HEK293 (cell line): ENCODE results near the gene BICD1.

Source experiments
- AEBP2 ChIP-seq: fragments of 450-650 bp; formaldehyde crosslinking; IDR thresholded peaks from 2 replicates; pipeline ENCODE4 v1.5.1; 2016; ENCODE audit warnings: missing biosample characterization, missing genetic modification characterization, borderline replicate concordance
- GLIS2 ChIP-seq: fragments of 450-650 bp; formaldehyde crosslinking; IDR thresholded peaks from 2 replicates; pipeline ENCODE4 v1.5.1; 2016; ENCODE audit warnings: missing biosample characterization, missing genetic modification characterization
- KLF8 ChIP-seq: fragments of 450-650 bp; formaldehyde crosslinking; IDR thresholded peaks from 2 replicates; pipeline ENCODE4 v1.5.1; 2016; ENCODE audit warnings: missing biosample characterization, missing genetic modification characterization
- MZF1 ChIP-seq: fragments of 450-650 bp; formaldehyde crosslinking; IDR thresholded peaks from 2 replicates; pipeline ENCODE4 v1.5.1; 2017; ENCODE audit warnings: missing biosample characterization, missing genetic modification characterization, borderline replicate concordance
- SALL2 ChIP-seq: fragments of 450-650 bp; formaldehyde crosslinking; IDR thresholded peaks from 2 replicates; pipeline ENCODE4 v1.5.0; 2017; ENCODE audit warnings: missing biosample characterization, mild to moderate bottlenecking, missing genetic modification characterization, borderline replicate concordance
- SCRT2 ChIP-seq: fragments of 450-650 bp; formaldehyde crosslinking; IDR thresholded peaks from 2 replicates; pipeline ENCODE4 v1.5.1; 2016; ENCODE audit warnings: missing biosample characterization, missing genetic modification characterization
- YY2 ChIP-seq: fragments of 450-650 bp; formaldehyde crosslinking; IDR thresholded peaks from 2 replicates; pipeline ENCODE4 v1.5.1; 2016; ENCODE audit warnings: missing biosample characterization, missing genetic modification characterization
- ZNF10 ChIP-seq: fragments of 450-650 bp; formaldehyde crosslinking; IDR thresholded peaks from 2 replicates; pipeline ENCODE4 v1.5.1; 2017; ENCODE audit warnings: missing biosample characterization, missing genetic modification characterization
- ZNF311 ChIP-seq: fragments of 450-650 bp; formaldehyde crosslinking; IDR thresholded peaks from 2 replicates; pipeline ENCODE4 v1.5.1; 2017; ENCODE audit warnings: missing biosample characterization, missing genetic modification characterization, borderline replicate concordance
- ZNF324 ChIP-seq: fragments of 450-650 bp; formaldehyde crosslinking; IDR thresholded peaks from 2 replicates; pipeline ENCODE4 v1.5.1; 2016; ENCODE audit warnings: missing biosample characterization, missing genetic modification characterization
- ZNF423 ChIP-seq: fragments of 450-650 bp; formaldehyde crosslinking; IDR thresholded peaks from 2 replicates; pipeline ENCODE4 v1.5.1; 2016; ENCODE audit warnings: missing biosample characterization, missing genetic modification characterization
- ZNF513 ChIP-seq: fragments of 450-650 bp; IDR thresholded peaks from 2 replicates; pipeline ENCODE4 v1.5.1; 2018; ENCODE audit warnings: missing biosample characterization, missing genetic modification characterization
- ZNF529 ChIP-seq: fragments of 450-650 bp; formaldehyde crosslinking; IDR thresholded peaks from 2 replicates; pipeline ENCODE4 v1.5.1; 2017; ENCODE audit warnings: missing genetic modification characterization, missing biosample characterization; ENCODE audit not compliant: insufficient replicate concordance
- ZNF544 ChIP-seq: fragments of 450-650 bp; formaldehyde crosslinking; IDR thresholded peaks from 2 replicates; pipeline ENCODE4 v1.5.0; 2017; ENCODE audit warnings: missing biosample characterization, missing genetic modification characterization
- ZNF555 ChIP-seq: fragments of 450-650 bp; formaldehyde crosslinking; conservative IDR thresholded peaks from 2 replicates; pipeline ENCODE4 v1.5.1; 2017; ENCODE audit warnings: missing biosample characterization, mild to moderate bottlenecking, missing genetic modification characterization, inconsistent platforms
- ZNF610 ChIP-seq: fragments of 450-650 bp; formaldehyde crosslinking; IDR thresholded peaks from 2 replicates; pipeline ENCODE4 v1.5.1; 2016; ENCODE audit warnings: missing biosample characterization, missing genetic modification characterization, borderline replicate concordance
- ZNF791 ChIP-seq: fragments of 450-650 bp; formaldehyde crosslinking; IDR thresholded peaks from 2 replicates; pipeline ENCODE4 v1.5.1; 2016; ENCODE audit warnings: missing biosample characterization, missing genetic modification characterization
- TF ChIP-seq, protein P1 (sequence below): fragments of 450-650 bp; formaldehyde crosslinking; IDR thresholded peaks from 2 replicates; pipeline ENCODE4 v1.5.1; 2016; ENCODE audit warnings: missing biosample characterization, missing genetic modification characterization
- TF ChIP-seq, protein P2 (sequence below): fragments of 450-650 bp; formaldehyde crosslinking; IDR thresholded peaks from 2 replicates; pipeline ENCODE4 v1.5.1; 2016; ENCODE audit warnings: missing biosample characterization, missing genetic modification characterization
- TF ChIP-seq, protein P3 (sequence below): fragments of 450-650 bp; formaldehyde crosslinking; IDR thresholded peaks from 2 replicates; pipeline ENCODE4 v1.5.1; 2016; ENCODE audit warnings: missing biosample characterization, missing genetic modification characterization, borderline replicate concordance
- TF ChIP-seq, protein P4 (sequence below): fragments of 450-650 bp; formaldehyde crosslinking; IDR thresholded peaks from 2 replicates; pipeline ENCODE4 v1.5.1; 2016; ENCODE audit warnings: missing biosample characterization, missing genetic modification characterization

BICD1 gene

GRCh38 chr12:32399370-32400113 is 292.9 kb downstream of the BICD1 start, which contains the start of gene FGD4 (continued):
- TF ChIP-seq, protein P1, sequence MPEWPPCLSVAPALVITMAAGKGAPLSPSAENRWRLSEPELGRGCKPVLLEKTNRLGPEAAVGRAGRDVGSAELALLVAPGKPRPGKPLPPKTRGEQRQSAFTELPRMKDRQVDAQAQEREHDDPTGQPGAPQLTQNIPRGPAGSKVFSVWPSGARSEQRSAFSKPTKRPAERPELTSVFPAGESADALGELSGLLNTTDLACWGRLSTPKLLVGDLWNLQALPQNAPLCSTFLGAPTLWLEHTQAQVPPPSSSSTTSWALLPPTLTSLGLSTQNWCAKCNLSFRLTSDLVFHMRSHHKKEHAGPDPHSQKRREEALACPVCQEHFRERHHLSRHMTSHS (tag by site-specific recombination), result 0 out of 2 replicates have a peak, but pooled peaks have one; percentile 28
- TF ChIP-seq, protein P2, sequence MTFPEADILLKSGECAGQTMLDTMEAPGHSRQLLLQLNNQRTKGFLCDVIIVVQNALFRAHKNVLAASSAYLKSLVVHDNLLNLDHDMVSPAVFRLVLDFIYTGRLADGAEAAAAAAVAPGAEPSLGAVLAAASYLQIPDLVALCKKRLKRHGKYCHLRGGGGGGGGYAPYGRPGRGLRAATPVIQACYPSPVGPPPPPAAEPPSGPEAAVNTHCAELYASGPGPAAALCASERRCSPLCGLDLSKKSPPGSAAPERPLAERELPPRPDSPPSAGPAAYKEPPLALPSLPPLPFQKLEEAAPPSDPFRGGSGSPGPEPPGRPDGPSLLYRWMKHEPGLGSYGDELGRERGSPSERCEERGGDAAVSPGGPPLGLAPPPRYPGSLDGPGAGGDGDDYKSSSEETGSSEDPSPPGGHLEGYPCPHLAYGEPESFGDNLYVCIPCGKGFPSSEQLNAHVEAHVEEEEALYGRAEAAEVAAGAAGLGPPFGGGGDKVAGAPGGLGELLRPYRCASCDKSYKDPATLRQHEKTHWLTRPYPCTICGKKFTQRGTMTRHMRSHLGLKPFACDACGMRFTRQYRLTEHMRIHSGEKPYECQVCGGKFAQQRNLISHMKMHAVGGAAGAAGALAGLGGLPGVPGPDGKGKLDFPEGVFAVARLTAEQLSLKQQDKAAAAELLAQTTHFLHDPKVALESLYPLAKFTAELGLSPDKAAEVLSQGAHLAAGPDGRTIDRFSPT (tag by site-specific recombination), result peak; percentile 82
- TF ChIP-seq SALL2 (tag by site-specific recombination) (no peak), AEBP2 (tag by site-specific recombination) (0 out of 2 replicates have a peak, but pooled peaks have one; percentile 15), ZNF555 (no peak), ZNF513 (peak; percentile 56), ZNF311 (tag by site-specific recombination) (no peak), ZNF791 (tag by site-specific recombination) (no peak), ZNF610 (tag by site-specific recombination) (peak; percentile 96), ZNF324 (peak; percentile 65), ZNF10 (peak; percentile 6; the same call in 1 of the 2 replicates), KLF8 (tag by site-specific recombination) (peak; percentile 91; the same call in 1 of the 2 replicates), SCRT2 (tag by site-specific recombination) (peak; percentile 87), ZNF423 (tag by site-specific recombination) (peak; percentile 87), YY2 (no peak), MZF1 (tag by site-specific recombination) (peak; percentile 65), ZNF529 (tag by site-specific recombination) (no peak), GLIS2 (tag by site-specific recombination) (peak; percentile 92), ZNF544 (tag by site-specific recombination) (no peak)
- TF ChIP-seq, protein P3, sequence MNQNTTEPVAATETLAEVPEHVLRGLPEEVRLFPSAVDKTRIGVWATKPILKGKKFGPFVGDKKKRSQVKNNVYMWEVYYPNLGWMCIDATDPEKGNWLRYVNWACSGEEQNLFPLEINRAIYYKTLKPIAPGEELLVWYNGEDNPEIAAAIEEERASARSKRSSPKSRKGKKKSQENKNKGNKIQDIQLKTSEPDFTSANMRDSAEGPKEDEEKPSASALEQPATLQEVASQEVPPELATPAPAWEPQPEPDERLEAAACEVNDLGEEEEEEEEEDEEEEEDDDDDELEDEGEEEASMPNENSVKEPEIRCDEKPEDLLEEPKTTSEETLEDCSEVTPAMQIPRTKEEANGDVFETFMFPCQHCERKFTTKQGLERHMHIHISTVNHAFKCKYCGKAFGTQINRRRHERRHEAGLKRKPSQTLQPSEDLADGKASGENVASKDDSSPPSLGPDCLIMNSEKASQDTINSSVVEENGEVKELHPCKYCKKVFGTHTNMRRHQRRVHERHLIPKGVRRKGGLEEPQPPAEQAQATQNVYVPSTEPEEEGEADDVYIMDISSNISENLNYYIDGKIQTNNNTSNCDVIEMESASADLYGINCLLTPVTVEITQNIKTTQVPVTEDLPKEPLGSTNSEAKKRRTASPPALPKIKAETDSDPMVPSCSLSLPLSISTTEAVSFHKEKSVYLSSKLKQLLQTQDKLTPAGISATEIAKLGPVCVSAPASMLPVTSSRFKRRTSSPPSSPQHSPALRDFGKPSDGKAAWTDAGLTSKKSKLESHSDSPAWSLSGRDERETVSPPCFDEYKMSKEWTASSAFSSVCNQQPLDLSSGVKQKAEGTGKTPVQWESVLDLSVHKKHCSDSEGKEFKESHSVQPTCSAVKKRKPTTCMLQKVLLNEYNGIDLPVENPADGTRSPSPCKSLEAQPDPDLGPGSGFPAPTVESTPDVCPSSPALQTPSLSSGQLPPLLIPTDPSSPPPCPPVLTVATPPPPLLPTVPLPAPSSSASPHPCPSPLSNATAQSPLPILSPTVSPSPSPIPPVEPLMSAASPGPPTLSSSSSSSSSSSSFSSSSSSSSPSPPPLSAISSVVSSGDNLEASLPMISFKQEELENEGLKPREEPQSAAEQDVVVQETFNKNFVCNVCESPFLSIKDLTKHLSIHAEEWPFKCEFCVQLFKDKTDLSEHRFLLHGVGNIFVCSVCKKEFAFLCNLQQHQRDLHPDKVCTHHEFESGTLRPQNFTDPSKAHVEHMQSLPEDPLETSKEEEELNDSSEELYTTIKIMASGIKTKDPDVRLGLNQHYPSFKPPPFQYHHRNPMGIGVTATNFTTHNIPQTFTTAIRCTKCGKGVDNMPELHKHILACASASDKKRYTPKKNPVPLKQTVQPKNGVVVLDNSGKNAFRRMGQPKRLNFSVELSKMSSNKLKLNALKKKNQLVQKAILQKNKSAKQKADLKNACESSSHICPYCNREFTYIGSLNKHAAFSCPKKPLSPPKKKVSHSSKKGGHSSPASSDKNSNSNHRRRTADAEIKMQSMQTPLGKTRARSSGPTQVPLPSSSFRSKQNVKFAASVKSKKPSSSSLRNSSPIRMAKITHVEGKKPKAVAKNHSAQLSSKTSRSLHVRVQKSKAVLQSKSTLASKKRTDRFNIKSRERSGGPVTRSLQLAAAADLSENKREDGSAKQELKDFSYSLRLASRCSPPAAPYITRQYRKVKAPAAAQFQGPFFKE, result no peak
- TF ChIP-seq, protein P4, sequence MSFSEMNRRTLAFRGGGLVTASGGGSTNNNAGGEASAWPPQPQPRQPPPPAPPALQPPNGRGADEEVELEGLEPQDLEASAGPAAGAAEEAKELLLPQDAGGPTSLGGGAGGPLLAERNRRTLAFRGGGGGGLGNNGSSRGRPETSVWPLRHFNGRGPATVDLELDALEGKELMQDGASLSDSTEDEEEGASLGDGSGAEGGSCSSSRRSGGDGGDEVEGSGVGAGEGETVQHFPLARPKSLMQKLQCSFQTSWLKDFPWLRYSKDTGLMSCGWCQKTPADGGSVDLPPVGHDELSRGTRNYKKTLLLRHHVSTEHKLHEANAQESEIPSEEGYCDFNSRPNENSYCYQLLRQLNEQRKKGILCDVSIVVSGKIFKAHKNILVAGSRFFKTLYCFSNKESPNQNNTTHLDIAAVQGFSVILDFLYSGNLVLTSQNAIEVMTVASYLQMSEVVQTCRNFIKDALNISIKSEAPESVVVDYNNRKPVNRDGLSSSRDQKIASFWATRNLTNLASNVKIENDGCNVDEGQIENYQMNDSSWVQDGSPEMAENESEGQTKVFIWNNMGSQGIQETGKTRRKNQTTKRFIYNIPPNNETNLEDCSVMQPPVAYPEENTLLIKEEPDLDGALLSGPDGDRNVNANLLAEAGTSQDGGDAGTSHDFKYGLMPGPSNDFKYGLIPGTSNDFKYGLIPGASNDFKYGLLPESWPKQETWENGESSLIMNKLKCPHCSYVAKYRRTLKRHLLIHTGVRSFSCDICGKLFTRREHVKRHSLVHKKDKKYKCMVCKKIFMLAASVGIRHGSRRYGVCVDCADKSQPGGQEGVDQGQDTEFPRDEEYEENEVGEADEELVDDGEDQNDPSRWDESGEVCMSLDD (tag by site-specific recombination), result peak; percentile 80
